SK-N-SH (cell line): ENCODE measurements around the gene ROBO3. TPM values are rescaled to one million over a fixed set of nuclear protein-coding genes. Genes with fewer than 3 reads are reported as not detected.

Experiments
- CTCF ChIA-PET: fragments of 300-600, 350-600 bp; formaldehyde crosslinking; extraction: SDS; loops from one replicate; lab custom pipeline; 2021; lab: Yijun Ruan, JAX
- POLR2A ChIA-PET: fragments of 350-600 bp; sonication (Branson Sonifier 250); formaldehyde crosslinking; extraction: SDS; loops from one replicate; lab custom pipeline; 2020; ENCODE audit warnings: antibody characterized with exemption, inconsistent platforms; lab: Yijun Ruan, JAX
- DNase-seq: peaks from one replicate; pipeline ENCODE4 v3.0.0; 2012
- H2AFZ ChIP-seq: fragments of 200-600 bp; sonication (generic); 2 replicates; pipeline ENCODE4 v1.8.1; 2016; ENCODE audit warnings: antibody characterized with exemption, mild to moderate bottlenecking, low read depth
- H3F3A ChIP-seq: fragments of 200-600 bp; sonication (generic); replicated peaks from 2 replicates; pipeline ENCODE3; 2016; ENCODE audit warnings: antibody characterized with exemption, mild to moderate bottlenecking; ENCODE audit not compliant: insufficient read depth
- H3K27ac ChIP-seq, 2 experiments: fragments of 200-500 bp in 1 of 2; fragments of 200-600 bp in 1 of 2; sonication (Bioruptor generic) in 1 of 2; sonication (generic), shearing (Covaris generic) in 1 of 2; 2 replicates each; pipeline versions ENCODE4 v1.5.1 to v1.6.1; 2014 to 2016; ENCODE audit warnings: low read depth in 2 of 2, inconsistent platforms in 1 of 2, low read length in 1 of 2, mild to moderate bottlenecking in 1 of 2, mixed read lengths in 1 of 2
- H3K27me3 ChIP-seq: fragments of 200-600 bp; sonication (generic), shearing (Covaris generic); 2 replicates; pipeline ENCODE4 v1.6.1; 2016; ENCODE audit warnings: mixed run types; ENCODE audit not compliant: insufficient read depth
- H3K36me3 ChIP-seq, 2 experiments: fragments of 200-500 bp in 1 of 2; fragments of 200-600 bp in 1 of 2; sonication (Bioruptor generic) in 1 of 2; sonication (generic) in 1 of 2; replicated peaks in 1 of 2; 2 replicates each; pipeline versions ENCODE3 to v1.5.1; 2014 to 2016; ENCODE audit warnings: low read length in 1 of 2, mild to moderate bottlenecking in 1 of 2; ENCODE audit not compliant: insufficient read depth in 2 of 2, control insufficient read depth in 1 of 2
- H3K4me1 ChIP-seq, 2 experiments: fragments of 200-500 bp in 1 of 2; fragments of 200-600 bp in 1 of 2; sonication (Bioruptor generic) in 1 of 2; sonication (generic), shearing (Covaris generic) in 1 of 2; 2 replicates each; pipeline versions ENCODE4 v1.5.1 to v1.6.1; 2014 to 2016; ENCODE audit warnings: low read depth in 1 of 2, low read length in 1 of 2, mixed run types in 1 of 2; ENCODE audit not compliant: insufficient read depth in 2 of 2, control insufficient read depth in 1 of 2
- H3K4me2 ChIP-seq: fragments of 200-600 bp; sonication (generic), shearing (Covaris generic); 2 replicates; pipeline ENCODE4 v1.6.1; 2017; ENCODE audit warnings: mixed run types
- H3K4me3 ChIP-seq, 2 experiments: fragments of 200-500 bp in 1 of 2; fragments of 200-600 bp in 1 of 2; sonication (Bioruptor generic) in 1 of 2; sonication (generic), shearing (Covaris generic) in 1 of 2; 2 replicates each; pipeline versions ENCODE4 v1.5.1 to v1.8.1; 2014 to 2016; ENCODE audit warnings: low read depth in 2 of 2, inconsistent platforms in 1 of 2, low read length in 1 of 2, mild to moderate bottlenecking in 1 of 2, mixed read lengths in 1 of 2, moderate library complexity in 1 of 2
- H3K79me2 ChIP-seq: fragments of 200-600 bp; sonication (generic); 2 replicates; pipeline ENCODE4 v1.8.1; 2017; ENCODE audit warnings: mild to moderate bottlenecking; ENCODE audit not compliant: insufficient read depth
- H3K9ac ChIP-seq: fragments of 200-600 bp; sonication (generic); 2 replicates; pipeline ENCODE4 v1.6.1; 2017; ENCODE audit warnings: mixed run types
- H3K9me2 ChIP-seq: fragments of 200-600 bp; sonication (generic); 2 replicates; pipeline ENCODE4 v1.6.1; 2017; ENCODE audit warnings: mixed run types
- H3K9me3 ChIP-seq: fragments of 200-600 bp; sonication (generic); 2 replicates; pipeline ENCODE4 v1.6.1; 2017; ENCODE audit warnings: mixed run types, mild to moderate bottlenecking, moderate library complexity
- H4K20me1 ChIP-seq: fragments of 200-600 bp; sonication (generic); 2 replicates; pipeline ENCODE4 v1.6.1; 2017; ENCODE audit warnings: mild to moderate bottlenecking, mixed run types; ENCODE audit not compliant: insufficient read depth
- CHD2 ChIP-seq: fragments of 150-350 bp; IDR thresholded peaks from 2 replicates; pipeline ENCODE4 v1.6.1; 2018; ENCODE audit warnings: low read length; ENCODE audit not compliant: partially characterized antibody
- EP300 ChIP-seq, 2 experiments: IDR thresholded peaks; 2 replicates each; pipeline versions ENCODE4 v1.4.0 to v1.6.1; 2012; ENCODE audit warnings: borderline replicate concordance in 1 of 2, low read depth in 1 of 2, low read length in 1 of 2
- FOSL2 ChIP-seq: IDR thresholded peaks from 2 replicates; pipeline ENCODE4 v1.4.0; 2012; ENCODE audit warnings: low read depth, mild to moderate bottlenecking, moderate library complexity, borderline replicate concordance
- GABPA ChIP-seq: IDR thresholded peaks from 2 replicates; pipeline ENCODE4 v1.4.0; 2012; ENCODE audit warnings: low read depth, mild to moderate bottlenecking
- IRF3 ChIP-seq: fragments of 150-350 bp; IDR thresholded peaks from 2 replicates; pipeline ENCODE4 v1.6.1; 2016; ENCODE audit warnings: mild to moderate bottlenecking, low read depth, low read length
- MXI1 ChIP-seq: IDR thresholded peaks from 2 replicates; pipeline ENCODE4 v1.6.1; 2012; ENCODE audit warnings: mild to moderate bottlenecking, low read depth, low read length, improper control_type of control experiment
- NFIC ChIP-seq: IDR thresholded peaks from 2 replicates; pipeline ENCODE4 v1.4.0; 2012; ENCODE audit warnings: borderline replicate concordance
- NRF1 ChIP-seq: IDR thresholded peaks from 2 replicates; pipeline ENCODE4 v1.6.1; 2012; ENCODE audit warnings: low read depth, mild to moderate bottlenecking, low read length
- POLR2AphosphoS5 ChIP-seq: IDR thresholded peaks from 2 replicates; pipeline ENCODE4 v1.6.1; 2012; ENCODE audit warnings: low read depth, low read length
- RCOR1 ChIP-seq: fragments of 150-350 bp; IDR thresholded peaks from 2 replicates; pipeline ENCODE4 v1.6.1; 2017; ENCODE audit warnings: antibody characterized with exemption, low read length
- RFX5 ChIP-seq: IDR thresholded peaks from 2 replicates; pipeline ENCODE4 v1.6.1; 2012; ENCODE audit warnings: mild to moderate bottlenecking, improper control_type of control experiment, low read length
- RXRA ChIP-seq: IDR thresholded peaks from 2 replicates; pipeline ENCODE4 v1.4.0; 2012; ENCODE audit warnings: low read depth, mild to moderate bottlenecking, borderline replicate concordance
- SMC3 ChIP-seq: IDR thresholded peaks from 2 replicates; pipeline ENCODE4 v1.6.1; 2012; ENCODE audit warnings: low read depth, low read length, improper control_type of control experiment
- TAF1 ChIP-seq: IDR thresholded peaks from 2 replicates; pipeline ENCODE4 v1.6.1; 2012; ENCODE audit warnings: low read depth, mild to moderate bottlenecking, low read length, moderate library complexity, borderline replicate concordance
- ZBTB33 ChIP-seq: IDR thresholded peaks from 2 replicates; pipeline ENCODE4 v1.4.0; 2012; ENCODE audit warnings: low read depth, borderline replicate concordance
- WGBS: methylation state at CpG from one replicate; pipeline ENCODE4 v1.1.6; 2017; ENCODE audit warnings: low lambda C conversion rate; 5-methylcytosine and 5-hydroxymethylcytosine counted together
- polyA plus RNA-seq, 3 experiments: library from polyadenylated mRNA; depleted of rRNA; stranded (reverse); fragments of >200 nt; gene quantifications; 2 replicates each; pipeline ENCODE4 v1.2.3, GENCODE V29; 2012
- TF ChIP-seq, protein P1 (sequence below): fragments of 150-350 bp; IDR thresholded peaks from 2 replicates; pipeline ENCODE4 v1.6.1; 2017; ENCODE audit warnings: antibody characterized with exemption, low read length, low read depth, borderline replicate concordance
- TF ChIP-seq, protein P2 (sequence below): fragments of 200-600 bp; sonication (generic); IDR thresholded peaks from 2 replicates; pipeline ENCODE4 v1.6.1; 2017; ENCODE audit warnings: antibody characterized with exemption, mild to moderate bottlenecking, moderate library complexity

The ROBO3 gene
- polyA plus RNA-seq, 1 of the 3 experiments (the other 2 are of a cell fraction): 59.8 TPM

- H3K4me3 ChIP-seq: no peak within 1 kb of the TSS
- WGBS: 90% methylated on average over 3 of the region's 3 CpGs
- no peak within 1 kb of the TSS for H2AFZ ChIP-seq
- peaks cover 0 to 3% of the 10 kb centered on the region in 2 experiments; a peak in 1 of 4 replicates for H3K4me1 ChIP-seq
- ChIA-PET CTCF (interaction anchor here (1.0 kb wide), 1 partner anchor 15 kb away, joined by 3 read pairs; no protein-coding TSS in a partner anchor), POLR2A (no interaction called here)
- no peak for DNase-seq
- no peak within 1 kb of the TSS for H3K27ac ChIP-seq
- no peak within 1 kb of the TSS for H3K4me2 ChIP-seq
- H4K20me1 ChIP-seq: no peaks in the 10 kb centered on the region
- H3K27me3 ChIP-seq: no peaks in the 10 kb centered on the region
- no peak for TF ChIP-seq ZBTB33
- TF ChIP-seq RFX5: no peak
- TF ChIP-seq, protein P1, sequence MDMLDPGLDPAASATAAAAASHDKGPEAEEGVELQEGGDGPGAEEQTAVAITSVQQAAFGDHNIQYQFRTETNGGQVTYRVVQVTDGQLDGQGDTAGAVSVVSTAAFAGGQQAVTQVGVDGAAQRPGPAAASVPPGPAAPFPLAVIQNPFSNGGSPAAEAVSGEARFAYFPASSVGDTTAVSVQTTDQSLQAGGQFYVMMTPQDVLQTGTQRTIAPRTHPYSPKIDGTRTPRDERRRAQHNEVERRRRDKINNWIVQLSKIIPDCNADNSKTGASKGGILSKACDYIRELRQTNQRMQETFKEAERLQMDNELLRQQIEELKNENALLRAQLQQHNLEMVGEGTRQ: no peak
- no peak for TF ChIP-seq GABPA
- no peak for TF ChIP-seq FOSL2
- no peak for TF ChIP-seq NRF1
- no peak for TF ChIP-seq SMC3
- TF ChIP-seq NFIC: no peak
- TF ChIP-seq RXRA: no peak
- no peak for TF ChIP-seq EP300 (IDR thresholded peaks at IDR 0.05; ENCODE audit: borderline replicate concordance in 1 of 2, low read depth in 1 of 2, low read length in 1 of 2)
- TF ChIP-seq MXI1: no peak
- TF ChIP-seq POLR2AphosphoS5: no peak
- no peaks in the 10 kb centered on the region for H3K9me2 ChIP-seq
- no peak within 1 kb of the TSS for H3K9ac ChIP-seq
- H3F3A ChIP-seq: peaks cover 3% of the 10 kb centered on the region
- H3K79me2 ChIP-seq: no peaks in the 10 kb centered on the region
- no peaks in the 10 kb centered on the region for H3K36me3 ChIP-seq
- no peaks in the 10 kb centered on the region for H3K9me3 ChIP-seq
These were observed 53.7 kb downstream of the ROBO3 start, which contains the start of gene HEPN1 for GRCh38 chr11:124918950-124919349. TSS of gene HEPN1 (plus strand) at chr11:124919250.

GRCh38 chr11:124919898-124920297 lies 54.7 kb downstream of the ROBO3 start:
- Histone ChIP-seq H3K4me2 (no peak overlapping the region), H3K27ac (no peak overlapping the region), H3K27me3 (no peaks in the 10 kb centered on the region)

More at GRCh38 chr11:124919898-124920297, 54.7 kb downstream of the ROBO3 start:
- CTCF ChIA-PET: interaction anchor here (0.9 kb wide), 1 partner anchor 22 kb away, joined by 3 read pairs; the partner anchor contains the start of gene ROBO4
- H3K9ac ChIP-seq: no peak overlapping the region
- H3K4me1 ChIP-seq: peaks cover 0 to 3% of the 10 kb centered on the region in 2 experiments; a peak in 1 of 4 replicates
- H3K9me3 ChIP-seq: no peaks in the 10 kb centered on the region
- no peak overlapping the region for H3K4me3 ChIP-seq
- POLR2A ChIA-PET: interaction anchor here (0.6 to 1.5 kb wide), 3 partner anchors 35 to 648 kb away, joined by 3 to 8 read pairs (median 4); no protein-coding TSS in a partner anchor
- H2AFZ ChIP-seq: no peak overlapping the region
- H3F3A ChIP-seq: peaks cover 3% of the 10 kb centered on the region
- H3K9me2 ChIP-seq: no peaks in the 10 kb centered on the region
- no peaks in the 10 kb centered on the region for H4K20me1 ChIP-seq
- H3K36me3 ChIP-seq: no peaks in the 10 kb centered on the region
- TF ChIP-seq RCOR1 (no peak), CHD2 (no peak), NRF1 (no peak), ZBTB33 (no peak), EP300 (IDR thresholded peaks at IDR 0.05; ENCODE audit: borderline replicate concordance in 1 of 2, low read depth in 1 of 2, low read length in 1 of 2) (no peak), SMC3 (no peak), IRF3 (no peak), MXI1 (no peak), TAF1 (no peak)
- TF ChIP-seq, protein P2, sequence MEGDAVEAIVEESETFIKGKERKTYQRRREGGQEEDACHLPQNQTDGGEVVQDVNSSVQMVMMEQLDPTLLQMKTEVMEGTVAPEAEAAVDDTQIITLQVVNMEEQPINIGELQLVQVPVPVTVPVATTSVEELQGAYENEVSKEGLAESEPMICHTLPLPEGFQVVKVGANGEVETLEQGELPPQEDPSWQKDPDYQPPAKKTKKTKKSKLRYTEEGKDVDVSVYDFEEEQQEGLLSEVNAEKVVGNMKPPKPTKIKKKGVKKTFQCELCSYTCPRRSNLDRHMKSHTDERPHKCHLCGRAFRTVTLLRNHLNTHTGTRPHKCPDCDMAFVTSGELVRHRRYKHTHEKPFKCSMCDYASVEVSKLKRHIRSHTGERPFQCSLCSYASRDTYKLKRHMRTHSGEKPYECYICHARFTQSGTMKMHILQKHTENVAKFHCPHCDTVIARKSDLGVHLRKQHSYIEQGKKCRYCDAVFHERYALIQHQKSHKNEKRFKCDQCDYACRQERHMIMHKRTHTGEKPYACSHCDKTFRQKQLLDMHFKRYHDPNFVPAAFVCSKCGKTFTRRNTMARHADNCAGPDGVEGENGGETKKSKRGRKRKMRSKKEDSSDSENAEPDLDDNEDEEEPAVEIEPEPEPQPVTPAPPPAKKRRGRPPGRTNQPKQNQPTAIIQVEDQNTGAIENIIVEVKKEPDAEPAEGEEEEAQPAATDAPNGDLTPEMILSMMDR: no peak
- TF ChIP-seq, protein P1: no peak
- TF ChIP-seq, all 33 proteins: peak for 0
- WGBS: 100% methylated on average over 1 of the region's 2 CpGs
- no peak for DNase-seq
- H3K79me2 ChIP-seq: no peaks in the 10 kb centered on the region
